SU-DHL-6 (cell line): Measurements from ENCODE around the gene TTLL9.

Experiments
- EZH2phosphoT487 ChIP-seq: fragments of 200-600 bp; sonication (generic), shearing (Covaris generic); conservative IDR thresholded peaks from 2 replicates; pipeline ENCODE4 v1.6.1; 2018; ENCODE audit warnings: mild to moderate bottlenecking, antibody characterized with exemption, low read length, moderate library complexity, mixed read lengths
- TF ChIP-seq, protein P1 (sequence below): fragments of 200-600 bp; sonication (generic); IDR thresholded peaks from one replicate; pipeline ENCODE4 v1.5.1; 2017; ENCODE audit warnings: antibody characterized with exemption, mild to moderate bottlenecking, low read length, moderate library complexity; ENCODE audit not compliant: insufficient read depth, poor library complexity, severe bottlenecking

DNA sequence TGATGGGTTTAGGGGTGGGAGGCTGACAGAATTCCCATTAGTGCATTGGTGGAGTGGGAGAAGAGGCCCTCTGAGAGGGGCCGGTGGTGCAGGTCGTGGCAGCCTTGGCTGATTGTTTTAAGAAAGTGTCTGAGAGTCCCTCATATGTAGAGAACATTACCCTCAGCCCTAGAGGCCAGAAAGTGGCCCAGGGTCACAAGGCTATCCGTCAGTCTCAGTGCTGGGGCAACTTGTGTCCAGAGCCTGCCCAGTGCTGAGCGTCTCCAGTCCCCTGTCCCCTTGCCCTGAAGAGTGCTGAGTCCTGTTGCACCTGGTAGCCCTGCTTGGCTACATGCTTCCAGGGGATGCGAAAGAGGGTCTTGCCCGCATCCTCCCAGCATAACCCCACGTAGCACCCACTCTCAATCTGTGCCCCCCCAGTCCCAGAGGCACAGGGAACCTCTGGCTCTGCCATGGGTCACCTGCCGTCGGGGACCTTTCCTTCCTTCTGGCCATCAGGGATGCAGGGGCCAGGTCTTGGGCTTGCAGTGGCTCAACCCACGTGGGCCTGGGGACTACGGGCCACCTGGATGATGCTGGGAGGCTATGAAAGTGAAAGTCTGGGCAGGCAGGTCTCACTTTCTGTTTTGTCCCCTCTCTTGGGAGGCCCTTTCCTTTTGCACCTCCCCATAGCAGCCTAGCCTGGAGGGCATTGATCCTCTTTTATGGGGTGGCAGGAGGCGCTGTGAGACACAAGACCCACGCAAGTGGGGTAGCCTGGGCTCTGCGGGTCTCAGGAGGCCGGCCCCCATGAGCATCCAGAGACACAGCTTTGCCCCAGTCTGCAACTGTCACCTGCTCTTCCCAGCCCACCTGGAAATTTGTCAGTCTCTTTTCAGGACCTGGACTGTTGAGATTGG is 12.3 kb upstream of the TTLL9 start:
- TF ChIP-seq, protein P1, sequence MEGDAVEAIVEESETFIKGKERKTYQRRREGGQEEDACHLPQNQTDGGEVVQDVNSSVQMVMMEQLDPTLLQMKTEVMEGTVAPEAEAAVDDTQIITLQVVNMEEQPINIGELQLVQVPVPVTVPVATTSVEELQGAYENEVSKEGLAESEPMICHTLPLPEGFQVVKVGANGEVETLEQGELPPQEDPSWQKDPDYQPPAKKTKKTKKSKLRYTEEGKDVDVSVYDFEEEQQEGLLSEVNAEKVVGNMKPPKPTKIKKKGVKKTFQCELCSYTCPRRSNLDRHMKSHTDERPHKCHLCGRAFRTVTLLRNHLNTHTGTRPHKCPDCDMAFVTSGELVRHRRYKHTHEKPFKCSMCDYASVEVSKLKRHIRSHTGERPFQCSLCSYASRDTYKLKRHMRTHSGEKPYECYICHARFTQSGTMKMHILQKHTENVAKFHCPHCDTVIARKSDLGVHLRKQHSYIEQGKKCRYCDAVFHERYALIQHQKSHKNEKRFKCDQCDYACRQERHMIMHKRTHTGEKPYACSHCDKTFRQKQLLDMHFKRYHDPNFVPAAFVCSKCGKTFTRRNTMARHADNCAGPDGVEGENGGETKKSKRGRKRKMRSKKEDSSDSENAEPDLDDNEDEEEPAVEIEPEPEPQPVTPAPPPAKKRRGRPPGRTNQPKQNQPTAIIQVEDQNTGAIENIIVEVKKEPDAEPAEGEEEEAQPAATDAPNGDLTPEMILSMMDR, result no peak
- TF ChIP-seq EZH2phosphoT487, result no peak
